ENCODE measurements around the gene FAM120C.

Gene FAM120C

GRCh38 chrX:54182864-54183613, at the start of gene FAM120C:
TSS of gene FAM120C (minus strand) at chrX:54183254. CDS start at chrX:54183198, 56 bp downstream.
- peak; percentile 18 to 53 (median 37) for DNase-seq (ENCODE audit: low read depth in 3 of 3)

- no peak for DNase-seq (ENCODE audit: low read depth in 3 of 3)
Observed at GRCh38 chrX:54230435-54231148, 47.5 kb upstream of the FAM120C start.

- DNase-seq (ENCODE audit: low read depth in 3 of 3) = no peak
Observed at GRCh38 chrX:54223581-54223980, 40.5 kb upstream of the FAM120C start.

GRCh38 chrX:54213603-54214002, 30.5 kb upstream of the FAM120C start:
- DNase-seq (ENCODE audit: low read depth in 3 of 3) = no peak

GRCh38 chrX:54208531-54208930, 25.5 kb upstream of the FAM120C start:
- no peak for DNase-seq (ENCODE audit: low read depth in 3 of 3)

- DNase-seq (ENCODE audit: low read depth in 3 of 3) = no peak
Observed at GRCh38 chrX:54198262-54198661, 15.2 kb upstream of the FAM120C start.

- DNase-seq (ENCODE audit: low read depth in 3 of 3) = no peak
Observed at GRCh38 chrX:54194982-54195588, 12.0 kb upstream of the FAM120C start.

GRCh38 chrX:54193085-54193821, 10.2 kb upstream of the FAM120C start:
- no peak for DNase-seq (ENCODE audit: low read depth in 3 of 3)

GRCh38 chrX:54184474-54184873, 1.4 kb upstream of the FAM120C start:
- DNase-seq (ENCODE audit: low read depth in 3 of 3) = no peak

- DNase-seq (ENCODE audit: low read depth in 3 of 3) = peak; percentile 32 to 37 (median 33)
Observed at GRCh38 chrX:54182194-54182863, 725 bp downstream of the FAM120C start.

- no peak for DNase-seq (ENCODE audit: low read depth in 3 of 3)
Observed at GRCh38 chrX:54181202-54181953, 1.7 kb downstream of the FAM120C start.

- DNase-seq (ENCODE audit: low read depth in 3 of 3) = no peak
Observed at GRCh38 chrX:54180403-54180802, 2.7 kb downstream of the FAM120C start.

- no peak for DNase-seq (ENCODE audit: low read depth in 3 of 3)
Observed at GRCh38 chrX:54178100-54178940, 4.7 kb downstream of the FAM120C start.

GRCh38 chrX:54177306-54177705, 5.7 kb downstream of the FAM120C start:
- DNase-seq (ENCODE audit: low read depth in 3 of 3) = no peak

GRCh38 chrX:54173791-54174190, 9.3 kb downstream of the FAM120C start:
- no peak for DNase-seq (ENCODE audit: low read depth in 3 of 3)

GRCh38 chrX:54172455-54172854, 10.6 kb downstream of the FAM120C start:
- no peak for DNase-seq (ENCODE audit: low read depth in 3 of 3)

GRCh38 chrX:54171527-54172250, 11.4 kb downstream of the FAM120C start:
- DNase-seq (ENCODE audit: low read depth in 3 of 3) = no peak

GRCh38 chrX:54171091-54171490, 12.0 kb downstream of the FAM120C start:
- DNase-seq (ENCODE audit: low read depth in 3 of 3) = no peak

GRCh38 chrX:54166915-54167314, 16.1 kb downstream of the FAM120C start:
- no peak for DNase-seq (ENCODE audit: low read depth in 3 of 3)

Data from stimulated activated CD4-positive, alpha-beta T cell treated with anti-CD3 and anti-CD28 coated beads, TNF-alpha, amount 100 ng/mL, for 48 hours (primary cell).